HK-2 (cell line): Measurements from ENCODE around the gene DYDC2.
"Not testable (repeated sequence)": the region's sequence is repeated elsewhere in the genome, so short reads cannot be mapped to it uniquely, and the experiment has no call there.

Experiments used
- DNase-seq: peaks from one replicate; pipeline ENCODE4 v3.0.0-alpha.2; 2018; ENCODE audit not compliant: unreplicated experiment

The DYDC2 gene

DNA sequence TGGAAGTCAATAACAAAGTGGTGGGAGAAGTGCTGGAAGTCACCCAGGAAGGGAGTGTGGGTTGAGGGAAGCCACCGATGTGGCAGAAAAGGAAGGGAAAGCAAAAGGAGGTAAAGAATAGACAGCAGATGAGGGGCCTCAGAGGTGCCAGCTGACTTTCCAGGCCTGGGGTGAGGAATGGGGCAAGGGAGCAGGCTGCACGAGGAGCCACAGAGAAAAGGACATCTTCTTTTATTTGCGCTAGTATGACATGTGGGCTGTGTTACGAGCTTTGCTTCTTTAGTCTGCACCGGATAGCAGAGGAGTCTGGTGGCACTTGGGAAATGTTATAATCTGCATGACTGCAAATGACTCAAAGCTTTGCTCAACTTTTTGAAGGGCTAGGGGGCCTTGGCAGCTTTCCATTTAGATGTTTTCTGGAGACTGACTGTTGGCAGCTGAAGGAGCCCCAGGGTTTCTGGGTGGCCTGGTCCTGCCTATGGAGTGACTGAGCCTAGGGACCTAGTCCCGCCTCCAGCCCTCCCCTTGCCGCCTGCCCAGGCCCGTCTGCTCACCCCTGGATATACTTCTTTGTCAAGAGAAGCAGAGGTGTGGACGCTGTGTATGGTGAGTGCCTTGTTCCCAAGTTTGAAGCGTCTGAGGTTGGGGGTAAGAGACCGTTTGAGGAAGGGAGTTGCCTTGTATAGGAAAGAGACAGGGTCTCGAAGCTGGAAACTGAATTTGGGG lies 56.9 kb downstream of the DYDC2 start:
- no peak for DNase-seq

DNA sequence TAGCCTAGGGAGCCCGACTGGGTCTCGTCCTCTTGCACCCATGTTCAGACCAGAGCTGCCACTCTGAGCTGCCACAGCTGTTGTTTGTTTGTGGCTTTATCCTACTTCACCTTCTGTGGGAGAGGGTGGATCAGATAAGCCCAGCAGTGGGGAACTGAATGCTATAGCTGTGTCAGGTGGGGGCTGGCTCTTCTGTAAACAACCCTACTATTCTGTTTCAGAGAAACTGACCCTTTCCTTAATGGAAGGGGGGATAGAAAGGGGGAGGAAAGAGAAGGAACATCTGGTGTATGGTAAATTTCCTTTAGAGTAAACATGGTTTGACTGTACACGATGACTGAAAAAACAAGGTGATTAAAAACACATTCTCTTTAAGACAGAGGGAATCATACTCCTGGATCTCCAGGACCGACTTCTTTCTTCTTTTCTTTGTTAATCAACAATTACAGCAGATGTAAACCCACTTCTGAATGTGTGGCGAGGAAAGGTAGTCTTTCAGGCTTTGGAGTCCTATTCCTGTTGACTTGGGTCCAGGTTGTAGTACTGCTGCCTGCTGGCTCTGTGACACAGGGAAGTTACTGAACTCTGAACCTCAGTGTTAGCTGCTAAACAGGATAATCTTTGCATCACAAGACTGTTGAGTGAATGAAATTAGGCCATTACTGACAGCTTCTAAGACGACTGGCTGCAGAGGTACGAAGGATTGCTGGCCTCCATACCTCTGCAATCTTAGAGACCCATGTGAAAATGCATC lies 57.7 kb downstream of the DYDC2 start:
- DNase-seq = no peak

DNA sequence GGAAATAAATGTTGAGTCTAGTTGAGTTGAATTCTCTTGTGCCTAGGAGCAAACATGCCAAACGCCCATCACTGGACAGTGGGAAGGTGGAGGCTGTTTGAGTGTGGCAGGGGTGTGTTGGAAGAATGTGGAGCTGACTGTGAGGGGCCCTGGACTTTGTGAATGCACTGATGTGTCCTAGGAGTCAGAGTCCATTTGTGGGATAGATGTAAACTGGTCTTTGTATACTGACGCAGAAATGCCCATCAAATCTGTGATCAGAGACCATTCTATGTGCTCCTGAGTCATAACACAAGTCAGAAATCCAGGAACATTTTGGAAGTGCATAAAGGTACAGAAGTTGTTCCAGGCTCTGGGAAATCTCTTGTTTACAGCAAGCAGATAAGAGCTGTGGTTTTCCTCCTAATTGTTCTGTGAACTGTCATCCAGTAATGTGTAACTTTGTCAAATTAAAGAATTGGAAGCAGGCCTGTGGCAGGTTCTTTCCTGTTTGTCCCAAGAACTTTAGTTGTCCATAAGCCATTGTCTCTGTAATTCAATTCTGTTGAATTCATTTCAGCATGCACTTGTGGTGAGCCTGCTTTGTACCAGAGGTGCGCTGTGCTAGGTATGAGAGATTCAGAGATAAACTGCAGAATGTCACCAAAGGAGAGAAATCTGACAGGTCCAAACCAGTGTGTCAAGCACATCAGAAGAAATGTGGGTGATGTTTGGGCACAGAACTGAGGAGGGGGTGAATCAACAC lies 59.3 kb downstream of the DYDC2 start:
- DNase-seq = no peak

DNA sequence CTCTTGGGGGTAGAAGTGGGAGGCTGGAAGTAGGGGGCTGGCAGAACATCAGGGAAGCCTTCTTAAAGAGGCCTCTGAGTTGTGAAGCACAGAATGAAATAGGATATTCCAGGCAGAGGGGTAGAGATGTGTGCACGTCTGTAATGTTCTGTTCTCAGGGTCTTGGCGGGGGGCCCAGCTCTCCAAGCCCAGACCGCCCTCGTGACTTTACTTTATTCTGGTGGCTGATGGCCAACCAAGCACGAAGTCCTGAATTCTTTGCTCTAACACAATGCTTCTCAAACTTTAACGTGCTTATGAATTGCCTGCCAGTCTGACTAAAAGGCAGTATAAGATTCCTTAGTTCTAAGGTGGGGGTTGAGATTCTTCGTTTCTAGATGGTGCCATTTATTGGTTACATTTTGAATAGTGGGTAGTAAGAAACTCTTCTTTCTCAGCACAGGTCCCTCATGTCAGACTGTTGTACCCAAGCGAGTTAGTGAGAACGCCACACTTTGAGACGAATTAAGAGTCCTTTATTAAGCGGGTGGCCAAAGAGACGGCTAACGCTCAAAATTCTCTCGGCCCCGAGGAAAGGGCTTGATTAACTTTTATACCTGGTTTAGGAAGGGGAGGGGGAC lies 60.0 kb downstream of the DYDC2 start:
- DNase-seq = no peak

DNA sequence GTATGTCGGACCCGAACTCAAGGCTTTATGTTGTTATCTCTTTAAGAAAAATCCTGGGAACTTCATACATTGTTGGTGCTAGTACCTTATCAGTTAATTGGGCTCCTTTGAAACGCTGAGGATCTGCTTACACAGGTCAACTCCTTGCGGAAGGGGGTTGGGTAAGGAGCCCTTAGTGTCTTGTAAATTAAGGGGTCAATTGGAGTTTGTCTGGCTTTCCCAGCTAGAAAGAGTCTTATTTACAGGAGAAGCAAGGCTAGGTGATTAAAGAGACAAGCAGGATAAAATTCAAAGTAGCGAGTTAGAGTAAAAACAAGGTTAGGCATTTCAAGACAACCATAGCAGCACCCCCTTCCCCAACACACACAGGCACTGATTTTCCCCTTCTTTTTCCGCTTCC lies 60.7 kb downstream of the DYDC2 start:
- not testable (repeated sequence) for DNase-seq
